ENCODE results near the gene FBXW10.
"Not testable (repeated sequence)": the region's sequence is repeated elsewhere in the genome, so short reads cannot be mapped to it uniquely, and the experiment has no call there.

DNA sequence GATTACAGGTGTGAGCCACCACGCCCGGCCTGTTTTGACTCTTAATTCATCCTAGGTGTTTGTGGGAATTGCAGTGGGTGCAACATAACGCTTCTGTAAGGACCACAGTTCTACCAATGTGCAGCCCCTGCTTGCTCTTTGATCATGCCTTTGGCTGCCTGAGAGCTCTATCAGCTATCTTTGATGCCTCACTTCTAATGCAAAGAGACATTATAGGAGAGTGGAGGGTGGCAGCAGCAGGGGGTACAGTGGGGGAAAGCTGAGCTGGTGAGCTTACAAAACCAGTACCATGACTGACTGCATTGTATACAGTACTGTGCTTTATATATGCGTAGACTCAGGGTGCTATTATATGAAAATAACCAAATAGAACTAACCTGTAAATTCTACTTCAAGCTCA lies 26.7 kb downstream of the FBXW10 start:
- TF ChIP-seq, protein P1, sequence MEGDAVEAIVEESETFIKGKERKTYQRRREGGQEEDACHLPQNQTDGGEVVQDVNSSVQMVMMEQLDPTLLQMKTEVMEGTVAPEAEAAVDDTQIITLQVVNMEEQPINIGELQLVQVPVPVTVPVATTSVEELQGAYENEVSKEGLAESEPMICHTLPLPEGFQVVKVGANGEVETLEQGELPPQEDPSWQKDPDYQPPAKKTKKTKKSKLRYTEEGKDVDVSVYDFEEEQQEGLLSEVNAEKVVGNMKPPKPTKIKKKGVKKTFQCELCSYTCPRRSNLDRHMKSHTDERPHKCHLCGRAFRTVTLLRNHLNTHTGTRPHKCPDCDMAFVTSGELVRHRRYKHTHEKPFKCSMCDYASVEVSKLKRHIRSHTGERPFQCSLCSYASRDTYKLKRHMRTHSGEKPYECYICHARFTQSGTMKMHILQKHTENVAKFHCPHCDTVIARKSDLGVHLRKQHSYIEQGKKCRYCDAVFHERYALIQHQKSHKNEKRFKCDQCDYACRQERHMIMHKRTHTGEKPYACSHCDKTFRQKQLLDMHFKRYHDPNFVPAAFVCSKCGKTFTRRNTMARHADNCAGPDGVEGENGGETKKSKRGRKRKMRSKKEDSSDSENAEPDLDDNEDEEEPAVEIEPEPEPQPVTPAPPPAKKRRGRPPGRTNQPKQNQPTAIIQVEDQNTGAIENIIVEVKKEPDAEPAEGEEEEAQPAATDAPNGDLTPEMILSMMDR (IDR thresholded peaks at IDR 0.05) = not testable (repeated sequence)
- not testable (repeated sequence) for TF ChIP-seq ETV6 (CRISPR knock-in tag; IDR thresholded peaks at IDR 0.05); GRHL2 (CRISPR knock-in tag; IDR thresholded peaks at IDR 0.05; ENCODE audit: insufficient replicate concordance, severe bottlenecking); CREB1 (CRISPR knock-in tag; IDR thresholded peaks at IDR 0.05)
- TF ChIP-seq, protein P2, sequence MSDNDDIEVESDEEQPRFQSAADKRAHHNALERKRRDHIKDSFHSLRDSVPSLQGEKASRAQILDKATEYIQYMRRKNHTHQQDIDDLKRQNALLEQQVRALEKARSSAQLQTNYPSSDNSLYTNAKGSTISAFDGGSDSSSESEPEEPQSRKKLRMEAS (CRISPR knock-in tag; IDR thresholded peaks at IDR 0.05) = not testable (repeated sequence)
